Gastrocnemius medialis (tissue), 4 donors: ENCODE data around the gene COQ8A. TPM values are rescaled to one million over a fixed set of nuclear protein-coding genes. Genes with fewer than 3 reads are reported as not detected.
A peak's percentile ranks its signal among the peaks of the same experiment; 100 is the strongest.

Source experiments
- ATAC-seq, 2 donors: fragments of 150-250 bp; one replicate each; pipeline ENCODE4 v1.9.1; 2016
- DNase-seq, 2 donors: peaks; one replicate each; pipeline ENCODE4 v3.0.0-alpha.2; 2019
- H3K27ac ChIP-seq, 4 donors: fragments of 200-600 bp; sonication (generic); 1 replicate in 1 of 4; 2 replicates in 3 of 4; pipeline ENCODE4 v1.5.1; 2016 to 2018; ENCODE audit warnings: mild to moderate bottlenecking in 2 of 4, moderate library complexity in 1 of 4
- H3K27me3 ChIP-seq, 3 donors: fragments of 200-600 bp; sonication (generic) in 2 of 3; 1 replicate in 1 of 3; 2 replicates in 2 of 3; pipeline versions ENCODE4 v1.5.1 to v1.6.0; 2016 to 2019; ENCODE audit warnings: mild to moderate bottlenecking in 1 of 3, moderate library complexity in 1 of 3
- H3K36me3 ChIP-seq, 2 donors: fragments of 200-600 bp; sonication (generic) in 1 of 2; one replicate each; pipeline ENCODE4 v1.5.1; 2017 to 2018
- H3K4me1 ChIP-seq, 2 donors: fragments of 200-600 bp; sonication (generic) in 1 of 2; one replicate each; pipeline ENCODE4 v1.5.1; 2016 to 2017; ENCODE audit warnings: mild to moderate bottlenecking in 2 of 2
- H3K4me3 ChIP-seq, 4 donors: fragments of 200-600 bp; sonication (generic) in 3 of 4; 1 replicate in 1 of 4; 2 replicates in 3 of 4; pipeline ENCODE4 v1.5.1; 2016 to 2019; ENCODE audit warnings: mild to moderate bottlenecking in 2 of 4
- H3K9me3 ChIP-seq, 3 donors: fragments of 200-600 bp; sonication (generic) in 2 of 3; 1 replicate in 1 of 3; 2 replicates in 2 of 3; pipeline ENCODE4 v1.5.1; 2016 to 2019
- CTCF ChIP-seq, 5 experiments: fragments of 450-650 bp in 3 of 5; fragments of 200-600 bp in 2 of 5; sonication (generic) in 2 of 5; IDR thresholded peaks in 4 of 5; conservative IDR thresholded peaks in 1 of 5; 1 replicate in 4 of 5; 2 replicates in 1 of 5; pipeline ENCODE4 v1.5.1; 2016 to 2019; ENCODE audit warnings: antibody characterized with exemption in 5 of 5, mild to moderate bottlenecking in 3 of 5, moderate library complexity in 3 of 5
- POLR2A ChIP-seq, 2 donors: fragments of 450-650 bp; IDR thresholded peaks; one replicate each; pipeline ENCODE4 v1.6.1; 2017; ENCODE audit warnings: antibody characterized with exemption in 2 of 2, mild to moderate bottlenecking in 2 of 2, moderate library complexity in 2 of 2
- in situ Hi-C, 4 donors: fragments of 200-750 bp; cut with MboI; loops; one replicate each; pipeline versions ENCODE4 v1.15.0 to v1.8.0; 2017; ENCODE audit warnings: low sequenced_read_pairs in 4 of 4
- intact Hi-C: fragments of 100-400 bp; cut with DNase I; formaldehyde crosslinking; loops from one replicate; pipeline ENCODE4 v1.15.1; 2023; ENCODE audit warnings: low total_unique reads
- total RNA-seq, 4 donors: library from RNA; depleted of rRNA; stranded (reverse); fragments of >200 nt; gene quantifications; one replicate each; pipeline versions ENCODE4 v1.1.0 to v1.2.3, GENCODE V29; 2016

COQ8A gene
- total RNA-seq, 4 donors from 2014 or later = 950 to 2,403 (median 1,384) TPM

- H3K4me3 ChIP-seq = no peak overlapping the region
- in situ Hi-C loops = no loop called here
- TF ChIP-seq POLR2A (IDR thresholded peaks at IDR 0.05) (no peak), CTCF (IDR thresholded peaks at IDR 0.05 in 4 of 5, conservative IDR thresholded peaks at IDR 0.05 in 1 of 5) (no peak)
- peaks cover 0 to 10% of the 10 kb centered on the region in 2 donors for H3K36me3 ChIP-seq
- no peak overlapping the region for H3K27ac ChIP-seq
- intact Hi-C loops = no loop called here
- ATAC-seq = peak; percentile 10 to 19
- H3K9me3 ChIP-seq = no peaks in the 10 kb centered on the region
- H3K27me3 ChIP-seq = no peaks in the 10 kb centered on the region
- no peaks in the 10 kb centered on the region for H3K4me1 ChIP-seq
- no peak for DNase-seq
Observed at GRCh38 chr1:227002531-227003049, 62.5 kb downstream of the COQ8A start.

- no peaks in the 10 kb centered on the region for H3K27me3 ChIP-seq
- ATAC-seq (no peak), DNase-seq (no peak)
- H3K36me3 ChIP-seq = peaks cover 0 to 10% of the 10 kb centered on the region in 2 donors
- TF ChIP-seq POLR2A (IDR thresholded peaks at IDR 0.05) = no peak
- H3K4me1 ChIP-seq = no peaks in the 10 kb centered on the region
- no peaks in the 10 kb centered on the region for H3K9me3 ChIP-seq
- intact Hi-C loops = no loop called here
- H3K4me3 ChIP-seq = no peak overlapping the region
- H3K27ac ChIP-seq = no peak overlapping the region
- in situ Hi-C loops = no loop called here
Observed at GRCh38 chr1:227003165-227003564, 63.1 kb downstream of the COQ8A start.

- Histone ChIP-seq H3K27ac (no peak overlapping the region), H3K36me3 (peaks cover 0 to 10% of the 10 kb centered on the region in 2 donors), H3K27me3 (no peaks in the 10 kb centered on the region), H3K9me3 (no peaks in the 10 kb centered on the region), H3K4me3 (no peak overlapping the region), H3K4me1 (no peaks in the 10 kb centered on the region)
- DNase-seq (no peak), ATAC-seq (no peak)
- TF ChIP-seq CTCF (IDR thresholded peaks at IDR 0.05 in 4 of 5, conservative IDR thresholded peaks at IDR 0.05 in 1 of 5) (no peak), POLR2A (IDR thresholded peaks at IDR 0.05) (no peak)
- intact Hi-C loops (no loop called here), in situ Hi-C loops (no loop called here)
Observed at GRCh38 chr1:227004796-227005195, 64.7 kb downstream of the COQ8A start.

GRCh38 chr1:227006226-227006796, 66.2 kb downstream of the COQ8A start:
- intact Hi-C loops = no loop called here
- Histone ChIP-seq H3K27ac (no peak overlapping the region), H3K36me3 (peaks cover 0 to 10% of the 10 kb centered on the region in 2 donors), H3K9me3 (no peaks in the 10 kb centered on the region), H3K4me3 (no peak overlapping the region), H3K27me3 (no peaks in the 10 kb centered on the region), H3K4me1 (peaks cover 0 to 4% of the 10 kb centered on the region in 2 donors)
- DNase-seq (no peak), ATAC-seq (no peak)
- in situ Hi-C loops = no loop called here
- no peak for TF ChIP-seq CTCF (IDR thresholded peaks at IDR 0.05 in 4 of 5, conservative IDR thresholded peaks at IDR 0.05 in 1 of 5)
- no peak for TF ChIP-seq POLR2A (IDR thresholded peaks at IDR 0.05)

- in situ Hi-C loops (no loop called here), intact Hi-C loops (no loop called here)
- H3K36me3 ChIP-seq = peaks cover 0 to under 1% of the 10 kb centered on the region in 2 donors
- TF ChIP-seq POLR2A (IDR thresholded peaks at IDR 0.05) (no peak), CTCF (IDR thresholded peaks at IDR 0.05 in 4 of 5, conservative IDR thresholded peaks at IDR 0.05 in 1 of 5) (no peak)
- no peak overlapping the region for H3K27ac ChIP-seq
- H3K4me3 ChIP-seq = no peak overlapping the region
- DNase-seq = no peak
- no peaks in the 10 kb centered on the region for H3K27me3 ChIP-seq
- H3K4me1 ChIP-seq = peaks cover 0 to 4% of the 10 kb centered on the region in 2 donors
- ATAC-seq = no peak
- no peaks in the 10 kb centered on the region for H3K9me3 ChIP-seq
Observed at GRCh38 chr1:227009937-227010336, 69.8 kb downstream of the COQ8A start.
